HTR-8/SVneo (cell line): Measurements from ENCODE around the gene DAAM1.

Experiments
- DNase-seq: peaks from one replicate; pipeline ENCODE4 v3.0.0; 2011; ENCODE audit warnings: low spot score, mixed read lengths; ENCODE audit not compliant: insufficient read length
- FAIRE-seq: peaks from 2 replicates; lab custom pipeline; 2011; peaks lifted over from hg19 to GRCh38; lab: Jason Lieb, UNC

The DAAM1 gene

GRCh38 chr14:59377991-59378601, 189.6 kb downstream of the DAAM1 start:
- FAIRE-seq (peak; percentile 97), DNase-seq (no peak)

DNA sequence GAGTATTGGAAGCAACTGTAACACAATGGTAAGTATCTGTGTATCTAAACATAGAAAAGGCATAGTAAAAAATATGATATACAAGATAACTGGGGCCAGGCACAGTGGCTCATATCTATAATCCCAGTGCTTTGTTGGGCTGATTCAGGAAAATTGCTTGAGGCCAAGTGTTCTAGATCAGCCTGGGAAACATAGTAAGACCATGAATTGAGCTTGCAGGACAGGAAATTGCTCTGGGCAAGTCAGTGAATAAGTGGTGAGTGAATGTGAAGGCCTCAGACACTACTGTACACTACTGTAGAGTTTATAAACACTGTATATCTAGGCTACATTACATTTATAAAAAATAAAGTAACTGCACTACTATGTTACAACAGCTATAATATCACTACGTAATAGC, 201.5 kb downstream of the DAAM1 start:
- DNase-seq (no peak), FAIRE-seq (no peak)

DNA sequence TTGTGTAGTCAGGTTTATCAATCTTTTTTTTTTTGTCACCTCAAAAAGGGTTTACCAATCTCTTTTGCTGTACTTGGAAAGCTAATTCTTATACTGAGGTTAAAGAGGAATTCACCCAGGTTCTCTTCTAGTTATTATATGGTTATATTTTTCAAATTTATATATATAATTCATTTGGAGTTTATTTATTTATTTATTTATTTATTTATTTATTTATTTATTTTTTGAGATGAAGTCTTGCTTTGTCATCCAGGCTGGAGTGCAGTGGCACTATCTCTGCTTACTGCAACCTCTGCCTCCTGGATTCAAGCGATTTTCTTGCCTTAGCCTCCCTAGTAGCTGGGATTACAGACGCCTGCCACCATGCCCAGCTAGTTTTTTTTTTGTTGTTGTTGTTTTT, 202.9 kb downstream of the DAAM1 start:
- no peak for DNase-seq
- FAIRE-seq: no peak

- FAIRE-seq: no peak
- no peak for DNase-seq
Observed at GRCh38 chr14:59394268-59394667, 205.8 kb downstream of the DAAM1 start.

DNA sequence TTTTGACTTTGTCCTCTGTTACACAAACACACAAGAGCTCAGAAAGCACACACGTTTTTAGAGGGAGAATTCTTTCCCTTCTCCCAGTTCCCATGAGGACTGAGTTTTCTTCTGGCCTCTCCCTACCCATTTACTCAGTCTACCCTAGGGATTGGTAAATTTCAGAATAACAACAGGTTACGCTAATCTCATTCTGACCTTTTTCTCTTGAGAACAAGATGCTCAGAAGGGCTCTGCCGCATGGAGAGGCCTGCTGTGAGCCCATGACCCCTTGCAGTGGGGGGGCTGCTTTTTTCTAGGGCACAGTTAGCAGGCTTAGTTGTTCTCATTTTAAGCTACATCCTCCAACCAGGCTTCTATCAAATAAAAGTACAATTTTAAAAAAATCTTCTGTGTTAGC, 207.2 kb downstream of the DAAM1 start:
- DNase-seq (no peak), FAIRE-seq (peak; percentile 42)

DNA sequence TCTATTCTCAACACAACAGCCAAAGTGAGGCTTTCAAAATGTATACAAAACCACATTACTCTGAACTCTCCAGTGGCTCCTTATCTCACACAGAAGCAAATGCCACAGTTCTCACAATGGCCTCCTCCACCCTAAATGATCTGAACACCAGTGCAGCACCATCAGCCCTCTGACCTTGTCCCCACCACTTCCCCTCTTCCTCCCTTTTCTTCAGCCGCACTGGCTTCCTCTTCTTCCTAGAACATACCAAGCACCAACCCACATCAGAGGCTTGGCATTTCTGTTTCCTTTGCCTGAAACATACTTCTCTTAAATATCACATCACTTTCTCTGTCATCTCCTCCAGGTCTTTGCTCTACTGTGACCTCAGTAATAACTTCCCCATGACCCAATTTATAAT, 210.4 kb downstream of the DAAM1 start:
- FAIRE-seq (no peak), DNase-seq (no peak)

- peak; percentile 76 for FAIRE-seq
- DNase-seq: no peak
Observed at GRCh38 chr14:59406454-59407245, 218.2 kb downstream of the DAAM1 start.

GRCh38 chr14:59407246-59408010, 219.0 kb downstream of the DAAM1 start:
- FAIRE-seq: peak; percentile 69
- no peak for DNase-seq

GRCh38 chr14:59415836-59416602, 227.6 kb downstream of the DAAM1 start:
- no peak for DNase-seq
- no peak for FAIRE-seq

GRCh38 chr14:59417311-59417710, 228.8 kb downstream of the DAAM1 start:
- FAIRE-seq (no peak), DNase-seq (no peak)

- DNase-seq (no peak), FAIRE-seq (peak; percentile 86)
Observed at GRCh38 chr14:59419303-59419702, 230.8 kb downstream of the DAAM1 start.
